Ureter (tissue), 1 donor: ENCODE results near the gene OSBPL9. TPM values are rescaled to one million over a fixed set of nuclear protein-coding genes. Genes with fewer than 3 reads are reported as not detected.
"Not testable (repeated sequence)": the region's sequence is repeated elsewhere in the genome, so short reads cannot be mapped to it uniquely, and the experiment has no call there.

Source experiments
- DNase-seq: peaks from one replicate; pipeline ENCODE4 v3.0.0-alpha.2; 2020; ENCODE audit warnings: low spot score
- total RNA-seq: library from RNA; stranded (reverse); gene quantifications from one replicate; pipeline ENCODE4 v1.2.4, GENCODE V29; 2023
- donor health status: DM: yes; HTN: yes; CAD: no.

Gene OSBPL9
- total RNA-seq, 1 donor from 2014 or later = 107 TPM

DNA sequence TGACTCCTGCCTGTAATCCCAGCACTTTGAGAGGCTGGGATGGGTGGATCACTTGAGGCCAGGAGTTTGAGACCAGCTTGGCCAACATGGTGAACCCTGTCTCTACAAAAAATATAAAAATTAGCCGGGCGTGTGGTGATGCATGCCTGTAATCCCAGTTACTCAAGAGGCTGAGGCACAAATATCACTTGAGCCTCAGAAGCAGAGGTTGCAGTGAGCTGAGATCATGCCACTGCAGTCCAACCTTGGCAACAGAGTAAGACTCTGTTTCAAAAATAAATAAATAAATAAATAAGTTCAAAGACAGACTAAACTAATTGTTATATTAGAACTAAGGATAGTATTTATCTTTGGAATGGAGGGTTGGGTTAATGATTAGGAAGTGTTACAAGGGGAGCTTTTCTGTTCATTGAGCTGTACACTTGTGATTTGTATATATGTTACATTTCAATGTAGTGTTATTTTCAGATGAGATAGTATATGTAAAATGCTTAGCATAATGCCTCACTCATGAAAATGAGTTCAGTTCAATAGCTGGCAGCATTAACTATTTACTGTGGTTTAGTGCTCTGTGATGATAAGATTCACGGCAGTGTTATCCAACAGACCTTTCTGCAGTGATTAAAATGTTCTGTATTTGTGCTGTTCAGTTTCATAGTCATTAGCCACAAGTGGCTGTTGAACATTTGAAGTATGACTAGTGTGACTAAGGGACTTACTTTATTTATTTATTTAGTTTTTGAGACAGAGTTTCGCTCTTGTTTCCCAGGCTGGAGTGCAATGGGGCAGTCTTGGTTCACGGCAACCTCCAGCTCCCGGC, 47.7 kb downstream of the OSBPL9 start:
- DNase-seq = no peak

DNA sequence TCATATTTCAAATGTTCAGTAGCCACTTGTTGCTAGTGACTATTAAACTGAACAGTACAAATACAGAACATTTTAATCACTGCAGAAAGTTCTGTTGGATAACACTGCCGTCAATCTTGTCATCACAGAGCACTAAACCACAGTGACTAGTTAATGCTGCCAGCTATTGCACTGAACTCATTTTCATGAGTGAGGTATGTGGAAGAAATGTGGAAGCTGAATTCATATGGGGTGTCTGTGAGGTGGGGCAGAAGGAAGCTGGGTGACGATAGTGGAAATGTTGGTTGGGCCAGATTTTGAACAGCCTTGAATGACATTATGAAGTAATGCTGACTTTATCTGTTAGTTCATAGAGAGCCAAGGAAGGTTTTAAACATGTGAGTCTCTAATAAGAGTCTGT, 49.6 kb downstream of the OSBPL9 start:
- no peak for DNase-seq

DNA sequence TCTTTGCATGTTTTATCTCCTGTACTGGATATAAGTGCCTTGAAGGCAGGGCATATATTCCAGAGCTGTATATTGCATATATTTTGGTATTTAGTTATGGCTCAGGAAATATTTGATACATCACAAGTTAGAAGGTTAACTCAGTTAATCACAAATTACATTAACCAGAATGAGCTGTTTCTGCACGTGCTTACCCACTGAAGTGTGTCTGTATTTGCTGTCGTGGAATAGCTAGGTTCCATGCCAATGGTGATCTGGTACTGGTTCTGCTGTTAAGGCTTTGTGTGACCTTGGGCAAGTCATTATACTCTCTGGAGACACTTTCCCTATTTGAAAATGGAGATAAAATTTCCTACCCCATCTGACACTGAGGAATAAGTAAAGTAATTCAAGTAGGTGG, 50.7 kb downstream of the OSBPL9 start:
- DNase-seq = no peak

DNA sequence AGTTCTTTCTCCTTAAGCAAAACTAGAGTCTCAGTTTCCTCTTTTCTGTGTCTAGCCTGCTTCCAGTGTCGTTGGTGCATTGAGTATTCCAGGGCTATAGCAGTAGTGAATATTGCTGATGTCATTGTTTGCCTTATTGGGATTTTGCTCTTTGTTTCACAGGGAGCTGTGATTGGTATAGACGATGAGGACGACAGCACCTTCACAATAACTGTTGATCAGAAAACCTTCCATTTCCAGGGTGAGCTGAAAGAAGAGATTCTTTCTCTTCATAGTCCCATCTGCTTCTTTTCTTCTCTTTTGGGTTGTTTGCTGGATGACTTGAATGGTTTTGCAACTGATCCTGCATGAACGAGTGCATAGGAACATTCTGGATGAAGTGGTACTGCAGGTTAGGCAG, 52.4 kb downstream of the OSBPL9 start:
- no peak for DNase-seq

DNA sequence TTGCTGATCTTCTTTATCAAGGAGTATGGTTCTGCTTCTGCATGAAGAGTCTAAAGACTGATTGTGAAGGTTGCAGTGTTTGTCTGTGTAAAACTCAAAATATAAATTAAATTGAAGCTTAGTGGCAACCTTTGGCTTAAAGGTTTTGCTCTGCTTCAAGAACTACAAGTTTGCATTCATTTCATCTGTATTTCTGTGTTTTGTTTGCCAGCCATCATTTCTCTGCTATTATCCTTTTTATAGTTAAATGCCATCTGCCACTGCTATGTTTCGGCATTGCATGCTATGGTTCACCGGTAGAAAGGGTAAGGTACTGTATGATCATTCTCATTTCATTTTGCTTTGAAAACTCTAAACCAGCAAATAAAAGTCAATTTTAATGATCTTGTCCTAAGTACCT, 52.9 kb downstream of the OSBPL9 start:
- no peak for DNase-seq

DNA sequence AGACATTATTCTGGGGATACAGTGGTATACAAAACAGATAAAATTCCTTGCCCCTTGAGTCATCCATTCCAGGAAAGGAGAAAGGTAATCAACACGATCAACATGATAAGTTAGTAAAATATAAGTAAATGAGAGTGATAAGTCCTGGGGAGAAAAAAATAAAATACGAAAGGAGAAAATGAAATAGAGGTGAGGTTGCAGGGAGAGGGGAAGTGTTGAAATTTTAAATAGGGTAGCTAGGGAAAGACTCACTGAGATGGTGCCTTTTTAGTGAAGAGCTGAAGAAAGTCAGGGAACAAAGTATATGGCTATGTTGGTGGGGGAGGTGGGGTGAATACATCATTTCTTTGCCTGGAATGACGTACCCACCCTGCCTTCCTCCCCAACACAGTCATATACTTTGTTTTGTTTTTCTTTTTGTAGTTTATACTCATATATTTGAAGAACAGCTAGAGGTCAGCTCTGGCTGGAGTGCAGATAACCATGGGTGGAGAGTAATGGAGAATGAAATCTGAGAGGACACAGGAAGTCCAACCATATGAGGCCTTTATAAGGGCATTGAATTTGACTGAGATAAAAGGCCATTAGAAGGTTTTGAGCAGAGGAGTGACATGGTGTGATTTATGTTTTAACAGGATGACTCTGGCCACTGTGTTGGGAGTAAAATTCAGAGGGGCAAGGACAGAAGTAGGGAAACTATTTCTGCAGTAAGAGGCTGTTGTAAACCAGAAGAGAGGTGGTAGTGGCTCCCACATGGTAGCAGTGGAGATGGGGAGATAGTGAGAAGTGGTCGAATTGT, 54.8 kb downstream of the OSBPL9 start:
- no peak for DNase-seq

DNA sequence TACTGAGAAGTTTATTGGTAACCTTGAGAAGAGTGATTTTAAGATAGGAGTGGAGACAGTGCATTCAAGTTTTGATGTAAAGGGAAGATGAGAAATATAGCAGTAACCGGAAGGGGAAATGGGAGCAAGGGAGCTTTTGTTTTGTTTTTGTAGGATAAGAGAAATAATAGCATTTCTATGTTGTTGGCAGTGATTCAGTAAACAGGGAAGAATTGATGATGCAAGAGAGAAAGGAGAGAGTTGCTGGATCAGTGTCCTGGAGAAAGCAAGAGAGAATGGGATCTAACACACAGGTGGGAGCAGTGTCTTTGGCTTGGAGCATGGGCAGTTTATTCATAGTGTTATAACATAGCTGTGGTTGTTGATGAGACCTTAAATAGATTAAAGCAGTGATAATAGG, 56.4 kb downstream of the OSBPL9 start:
- DNase-seq = no peak

DNA sequence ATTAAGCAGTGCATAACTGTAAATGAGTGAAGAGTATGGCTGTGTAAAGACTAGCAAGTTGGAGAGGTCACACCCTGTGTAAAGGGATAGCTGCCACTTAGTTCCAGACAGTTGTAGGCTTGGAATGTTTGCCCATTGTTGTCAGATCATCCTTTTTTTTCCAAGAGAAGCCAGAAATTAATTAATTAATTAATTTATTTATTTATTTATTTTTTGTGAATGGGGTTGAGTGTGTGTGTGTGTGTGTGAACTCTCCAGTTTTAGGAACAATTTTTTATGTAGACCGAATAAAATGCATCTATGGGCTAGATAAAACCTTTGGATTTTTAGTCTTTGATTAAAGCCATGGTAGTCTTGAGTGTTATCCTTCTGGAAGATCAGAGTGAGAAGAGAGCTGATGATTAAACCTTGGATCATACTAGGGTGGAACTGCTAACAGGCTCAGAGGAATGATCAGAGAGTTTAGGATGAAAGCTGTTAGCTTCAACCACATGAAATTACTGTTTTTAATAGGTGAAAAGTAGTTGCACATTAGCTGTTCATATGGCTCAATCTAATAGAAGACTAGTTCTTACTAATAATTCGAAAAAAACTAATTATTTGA, 58.4 kb downstream of the OSBPL9 start:
- no peak for DNase-seq

DNA sequence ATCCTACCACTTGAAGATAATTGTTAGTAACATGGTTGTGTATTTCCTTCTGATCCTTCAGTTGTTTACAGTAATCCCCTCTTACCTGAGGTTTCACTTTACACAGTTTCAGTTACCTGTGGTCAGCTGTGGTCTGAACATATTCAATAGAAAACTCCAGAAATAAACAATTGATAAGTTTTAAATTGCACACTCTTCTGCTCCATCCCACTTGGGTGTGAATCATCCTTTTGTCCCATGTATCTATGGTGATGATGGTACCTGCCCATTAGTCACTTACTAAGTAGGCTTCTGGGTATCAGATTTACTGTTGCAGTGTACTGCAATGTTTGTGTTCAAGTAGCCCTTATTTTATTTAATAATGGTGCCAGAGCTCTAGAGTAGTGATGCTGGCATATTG, 62.5 kb downstream of the OSBPL9 start:
- no peak for DNase-seq

DNA sequence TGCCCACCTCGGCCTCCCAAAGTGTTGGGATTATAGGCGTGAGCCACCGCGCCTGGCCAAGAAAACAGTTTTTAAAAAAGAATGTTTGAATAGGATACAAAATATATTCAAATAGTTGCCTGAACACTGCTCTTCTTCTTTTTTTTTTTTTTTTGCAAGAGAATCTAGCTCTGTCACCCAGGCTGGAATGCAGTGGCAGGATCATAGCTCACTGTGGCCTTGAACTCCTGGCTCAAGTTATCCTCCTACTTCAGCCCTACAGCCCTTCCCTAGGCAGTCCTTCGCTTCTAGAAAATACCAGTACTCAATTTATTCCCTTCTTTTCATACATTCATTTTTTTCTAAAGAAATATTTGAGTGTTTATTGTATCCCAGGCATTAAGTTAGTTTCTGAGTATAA, 67.9 kb downstream of the OSBPL9 start:
- no peak for DNase-seq

DNA sequence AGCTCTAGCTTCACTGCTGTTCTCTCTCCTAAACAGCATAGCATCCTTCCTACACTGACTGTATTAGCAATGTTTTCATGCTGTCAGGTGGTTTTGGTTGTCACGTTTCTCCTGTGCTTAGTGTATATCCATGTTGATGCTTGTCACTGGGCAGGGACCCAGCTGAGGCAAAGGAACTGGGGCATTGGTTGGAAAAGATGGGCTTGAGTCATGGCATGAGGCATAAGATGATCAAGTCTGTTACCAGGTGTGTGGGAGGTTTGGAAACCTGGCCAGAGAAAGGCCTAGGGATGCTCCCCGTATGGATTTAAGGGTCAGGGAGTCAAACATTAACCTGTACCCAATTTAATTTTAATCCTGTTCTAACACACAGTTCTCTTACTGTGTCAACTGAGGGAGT, 69.6 kb downstream of the OSBPL9 start:
- no peak for DNase-seq

DNA sequence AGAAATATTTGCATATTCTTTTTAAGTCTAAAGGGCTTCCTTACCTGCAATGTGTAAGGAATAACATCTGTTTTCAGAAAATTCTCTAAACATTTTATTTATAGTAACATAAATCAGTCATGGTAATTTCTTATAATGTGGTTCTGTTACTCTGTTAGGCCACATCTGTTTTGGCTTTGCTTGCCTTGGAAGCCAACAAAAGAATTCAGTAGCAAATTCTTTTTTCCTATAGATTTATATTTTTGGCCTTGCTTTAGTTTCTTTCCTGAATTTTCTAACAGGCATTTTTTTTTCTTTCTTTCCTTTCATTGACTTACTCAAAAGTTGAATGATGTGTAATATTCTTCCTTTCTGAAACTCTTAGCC, 72.2 kb downstream of the OSBPL9 start:
- DNase-seq = no peak

DNA sequence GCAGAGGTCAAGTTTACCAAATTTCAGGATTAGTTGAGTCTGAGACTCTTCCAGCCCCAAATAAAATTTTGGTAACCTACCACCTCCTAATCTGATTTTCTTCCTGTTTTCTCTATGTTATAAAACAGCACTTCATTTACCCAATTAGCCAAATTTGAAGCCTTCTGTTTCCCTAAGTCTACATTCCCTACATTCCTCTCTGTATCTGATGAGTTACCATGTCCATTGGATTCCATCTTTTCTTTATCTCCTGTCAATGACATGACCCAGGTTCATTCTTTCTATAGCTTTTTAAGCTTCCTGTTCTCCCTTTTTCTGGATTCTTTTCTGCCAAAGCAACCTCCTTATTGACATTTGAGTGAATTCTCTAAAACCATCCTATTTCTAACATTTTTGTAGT, 72.8 kb downstream of the OSBPL9 start:
- DNase-seq = no peak

DNA sequence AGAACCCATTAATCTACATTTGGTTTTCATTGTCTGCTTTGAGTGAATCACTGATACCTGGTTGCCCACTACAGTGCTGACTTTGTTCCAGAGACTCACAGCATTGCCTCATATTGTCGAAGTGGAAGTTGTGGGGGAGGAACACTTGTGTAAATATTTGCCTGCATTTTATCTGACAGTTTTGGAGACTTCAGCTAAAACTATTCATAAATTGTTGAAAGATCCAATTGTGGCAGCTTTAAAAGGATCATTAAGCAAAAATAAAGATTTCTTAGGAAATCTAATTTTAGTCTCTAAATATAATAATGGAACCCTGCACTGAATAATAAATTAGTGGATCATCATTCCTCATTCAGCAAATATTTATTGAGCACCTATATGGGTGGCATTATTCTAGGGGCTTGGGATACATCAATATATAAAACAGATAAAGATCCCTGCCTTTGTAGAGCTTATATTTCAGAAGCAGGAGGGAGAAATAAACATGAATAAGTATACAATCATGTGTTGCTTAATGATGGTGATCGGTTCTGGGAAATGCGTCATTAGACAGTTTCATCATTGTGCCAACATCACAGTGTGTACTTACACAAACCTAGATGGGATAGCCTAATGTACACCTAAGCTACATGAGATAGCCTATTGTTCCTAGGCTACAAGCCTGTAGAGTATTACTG, 73.5 kb downstream of the OSBPL9 start:
- no peak for DNase-seq

DNA sequence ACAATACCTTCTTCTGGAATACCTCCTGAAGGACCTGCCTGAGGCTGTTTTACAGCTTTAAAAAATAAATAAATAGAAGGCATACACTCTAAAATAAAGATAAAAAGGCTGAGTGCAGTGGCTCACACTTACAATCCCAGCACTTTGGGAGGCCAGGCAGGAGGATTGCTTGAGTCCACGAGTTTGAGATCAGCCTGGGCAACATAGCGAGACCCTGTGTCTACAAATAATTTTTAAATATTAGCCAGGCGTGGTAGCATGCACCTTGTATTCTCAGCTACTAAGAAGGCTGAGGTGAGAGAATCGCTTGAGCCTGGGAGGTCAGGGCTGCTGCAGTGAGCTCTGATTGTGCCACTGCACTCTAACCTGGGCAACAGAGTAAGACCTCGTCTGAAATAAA, 75.0 kb downstream of the OSBPL9 start:
- no peak for DNase-seq

DNA sequence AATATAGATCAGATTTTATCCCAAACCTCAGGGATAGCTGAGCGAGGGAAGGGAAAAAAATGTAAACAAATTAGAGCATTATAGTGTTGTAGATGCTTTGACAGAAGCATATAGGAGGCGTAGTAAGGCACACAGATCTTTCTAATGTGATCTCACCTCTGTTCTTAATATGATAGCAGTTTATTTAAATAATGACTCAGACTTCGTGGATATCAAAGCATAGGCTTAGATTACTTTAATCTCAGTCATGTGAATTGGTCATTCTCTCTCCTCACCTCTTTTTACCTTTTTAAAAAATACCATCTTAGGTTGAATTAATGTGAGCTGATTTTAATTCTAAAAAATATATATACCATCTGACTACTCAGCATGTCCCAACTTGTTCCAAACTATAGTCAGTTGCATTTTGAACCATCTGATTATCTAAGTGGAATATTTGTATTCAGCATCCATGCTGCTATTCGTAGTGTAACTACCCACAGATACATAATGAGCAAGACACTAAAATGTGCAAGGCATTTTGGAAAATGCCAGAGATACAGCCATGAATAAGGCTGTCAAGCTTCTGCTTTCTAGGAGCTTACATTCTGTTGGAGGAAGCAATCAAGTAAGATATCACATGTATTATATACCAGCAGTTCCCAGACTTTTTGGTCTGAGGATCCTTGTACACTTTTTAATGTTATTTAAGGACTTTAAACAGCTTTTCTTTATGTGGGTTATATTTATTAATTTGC, 76.7 kb downstream of the OSBPL9 start:
- DNase-seq = no peak

DNA sequence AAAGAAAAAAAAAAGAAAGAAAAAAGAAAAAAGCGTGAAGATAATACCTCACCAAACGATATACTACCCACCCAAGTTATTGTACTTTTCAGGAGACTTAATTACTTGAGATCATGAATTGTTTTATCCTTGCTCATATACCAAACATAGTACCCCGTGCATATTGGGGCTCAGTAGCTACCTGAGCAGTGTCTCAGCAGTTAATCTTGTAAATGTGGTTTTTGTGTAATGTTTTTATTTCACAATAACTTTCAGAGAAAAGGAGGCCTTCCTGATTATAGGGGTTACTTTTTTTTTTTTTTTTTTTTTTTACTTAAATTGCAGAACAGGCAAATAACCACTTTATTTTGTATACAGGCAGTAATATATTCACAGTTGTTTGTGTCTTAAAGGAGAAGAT, 80.3 kb downstream of the OSBPL9 start:
- DNase-seq = no peak

DNA sequence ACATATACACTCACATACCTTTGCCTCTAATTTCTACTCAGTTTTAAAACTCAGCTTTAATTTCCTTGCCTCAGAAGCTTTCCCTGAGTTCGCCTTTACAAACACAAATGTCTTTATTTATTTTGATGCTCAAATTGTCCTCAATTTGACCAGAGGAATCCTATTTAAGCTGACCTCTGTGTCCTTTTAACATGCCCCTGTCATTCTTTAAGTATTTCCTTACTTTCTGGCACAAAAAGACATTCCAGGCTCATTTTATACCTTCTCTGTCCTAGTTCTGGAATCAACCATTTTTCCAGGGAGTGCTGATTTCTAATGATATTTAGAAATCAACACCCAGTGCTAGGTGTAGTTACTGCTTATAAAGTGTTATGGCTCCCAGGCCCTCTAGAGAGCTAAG, 82.5 kb downstream of the OSBPL9 start:
- DNase-seq = no peak

DNA sequence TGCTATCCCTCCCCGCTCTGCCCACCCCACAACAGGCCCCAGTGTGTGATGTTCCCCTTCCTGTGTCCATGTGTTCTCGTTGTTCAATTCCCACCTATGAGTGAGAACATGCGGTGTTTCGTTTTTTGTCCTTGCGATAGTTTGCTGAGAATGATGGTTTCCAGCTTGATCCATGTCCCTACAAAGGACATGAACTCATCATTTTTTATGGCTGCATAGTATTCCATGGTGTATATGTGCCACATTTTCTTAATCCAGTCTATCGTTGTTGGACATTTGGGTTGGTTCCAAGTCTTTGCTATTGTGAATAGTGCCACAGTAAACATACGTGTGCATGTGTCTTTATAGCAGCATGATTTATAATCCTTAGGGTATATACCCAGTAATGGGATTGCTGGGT, 84.9 kb downstream of the OSBPL9 start:
- DNase-seq = not testable (repeated sequence)

DNA sequence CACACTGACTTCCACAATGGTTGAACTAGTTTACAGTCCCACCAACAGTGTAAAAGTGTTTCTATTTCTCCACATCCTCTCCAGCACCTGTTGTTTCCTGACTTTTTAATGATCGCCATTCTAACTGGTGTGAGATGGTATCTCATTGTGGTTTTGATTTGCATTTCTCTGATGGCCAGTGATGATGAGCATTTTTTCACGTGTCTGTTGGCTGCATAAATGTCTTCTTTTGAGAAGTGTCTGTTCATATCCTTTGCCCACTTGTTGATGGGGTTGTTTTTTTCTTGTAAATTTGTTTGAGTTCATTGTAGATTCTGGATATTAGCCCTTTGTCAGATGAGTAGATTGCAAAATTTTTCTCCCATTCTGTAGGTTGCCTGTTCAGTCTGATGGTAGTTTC, 85.3 kb downstream of the OSBPL9 start:
- DNase-seq = not testable (repeated sequence)

DNA sequence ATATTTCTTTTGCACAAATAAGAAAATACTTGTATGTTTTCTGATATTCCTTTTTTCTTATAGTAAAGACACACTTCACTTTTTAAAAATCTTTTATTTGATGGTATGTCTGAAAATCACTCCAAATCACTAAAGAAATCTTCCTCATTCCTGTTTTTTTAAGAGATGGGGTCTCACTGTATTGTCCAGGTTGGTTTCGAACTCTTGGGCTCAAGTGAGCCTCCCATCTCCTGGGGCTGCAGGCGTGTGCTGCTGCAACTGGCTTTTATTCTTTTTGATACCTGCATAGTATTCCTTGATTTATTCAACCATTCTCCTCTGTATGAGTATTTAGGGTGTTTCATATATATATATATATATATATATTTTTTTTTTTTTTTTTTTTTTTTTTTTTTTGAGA, 88.1 kb downstream of the OSBPL9 start:
- no peak for DNase-seq
